ENCODE data around the gene C7.

- TF ChIP-seq POLR2AphosphoS5 (IDR thresholded peaks at IDR 0.05; ENCODE audit: low read depth, low read length) (no peak), TAF1 (IDR thresholded peaks at IDR 0.05; ENCODE audit: borderline replicate concordance, low read depth, low read length) (no peak), POLR2A (IDR thresholded peaks at IDR 0.05; ENCODE audit: low read depth, low read length) (no peak)
Measured at GRCh38 chr5:40906351-40906751, 2.9 kb upstream of the C7 start.

All from GM12892 (cell line).